Measurements from ENCODE around the gene NLRP6.
"Not testable (repeated sequence)": the region's sequence is repeated elsewhere in the genome, so short reads cannot be mapped to it uniquely, and the experiment has no call there.

DNA sequence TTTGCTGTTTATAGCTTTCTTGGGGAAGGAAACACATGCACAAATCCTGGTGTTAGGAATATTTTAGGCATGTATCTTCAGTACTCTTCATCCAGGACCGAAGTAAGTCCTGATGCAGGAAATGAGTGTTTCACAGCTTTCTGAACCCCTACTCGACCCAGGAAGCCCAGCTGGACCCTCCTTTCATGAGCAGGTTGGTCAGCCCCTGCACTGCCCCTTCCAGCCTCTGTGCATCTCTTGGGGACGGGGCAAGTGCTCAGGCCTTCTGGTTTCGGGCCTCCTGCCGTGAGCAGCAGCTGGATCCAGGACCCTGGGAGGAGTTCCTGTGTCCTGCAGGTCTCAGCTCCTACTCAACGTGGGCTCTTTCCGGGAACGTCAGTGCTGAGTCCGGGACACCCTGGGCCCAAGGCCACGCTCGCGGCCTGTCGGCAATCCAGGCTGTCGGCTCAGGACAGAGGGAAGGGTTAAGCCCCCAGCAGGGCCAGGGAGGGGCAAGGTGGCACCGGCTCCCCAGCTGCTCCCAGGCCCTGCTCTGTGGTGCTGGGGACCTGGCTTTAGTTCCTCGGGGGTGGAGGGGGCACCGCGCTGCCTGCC is 31.9 kb downstream of the NLRP6 start:
- TF ChIP-seq, protein P1, sequence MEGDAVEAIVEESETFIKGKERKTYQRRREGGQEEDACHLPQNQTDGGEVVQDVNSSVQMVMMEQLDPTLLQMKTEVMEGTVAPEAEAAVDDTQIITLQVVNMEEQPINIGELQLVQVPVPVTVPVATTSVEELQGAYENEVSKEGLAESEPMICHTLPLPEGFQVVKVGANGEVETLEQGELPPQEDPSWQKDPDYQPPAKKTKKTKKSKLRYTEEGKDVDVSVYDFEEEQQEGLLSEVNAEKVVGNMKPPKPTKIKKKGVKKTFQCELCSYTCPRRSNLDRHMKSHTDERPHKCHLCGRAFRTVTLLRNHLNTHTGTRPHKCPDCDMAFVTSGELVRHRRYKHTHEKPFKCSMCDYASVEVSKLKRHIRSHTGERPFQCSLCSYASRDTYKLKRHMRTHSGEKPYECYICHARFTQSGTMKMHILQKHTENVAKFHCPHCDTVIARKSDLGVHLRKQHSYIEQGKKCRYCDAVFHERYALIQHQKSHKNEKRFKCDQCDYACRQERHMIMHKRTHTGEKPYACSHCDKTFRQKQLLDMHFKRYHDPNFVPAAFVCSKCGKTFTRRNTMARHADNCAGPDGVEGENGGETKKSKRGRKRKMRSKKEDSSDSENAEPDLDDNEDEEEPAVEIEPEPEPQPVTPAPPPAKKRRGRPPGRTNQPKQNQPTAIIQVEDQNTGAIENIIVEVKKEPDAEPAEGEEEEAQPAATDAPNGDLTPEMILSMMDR (IDR thresholded peaks at IDR 0.05; ENCODE audit: low read depth, low read length, poor library complexity, severe bottlenecking): not testable (repeated sequence)
- not testable (repeated sequence) for TF ChIP-seq EZH2phosphoT487 (IDR thresholded peaks at IDR 0.05; ENCODE audit: borderline replicate concordance, low read length)
